Neural cell (in vitro differentiated cells): ENCODE data around the gene S100A13. TPM values are rescaled to one million over a fixed set of nuclear protein-coding genes. Genes with fewer than 3 reads are reported as not detected.

Source experiments
- H2AFZ ChIP-seq: fragments of 200-600, 300-800 bp; sonication (generic), shearing (Covaris generic); 2 replicates; pipeline ENCODE4 v1.6.0; 2014; ENCODE audit warnings: low read depth, mild to moderate bottlenecking, antibody characterized with exemption, low read length, moderate library complexity
- H3F3A ChIP-seq: fragments of 200-600 bp; shearing (Covaris generic); 2 replicates; pipeline ENCODE4 v1.6.1; 2016; ENCODE audit warnings: mild to moderate bottlenecking, moderate library complexity, mixed read lengths, antibody characterized with exemption, low read length; ENCODE audit not compliant: insufficient read depth, poor library complexity, severe bottlenecking
- H3K27ac ChIP-seq: fragments of 200-600, 300-800 bp; sonication (generic), shearing (Covaris generic); 2 replicates; pipeline ENCODE4 v1.5.1; 2014; ENCODE audit warnings: mild to moderate bottlenecking, low read length, moderate library complexity
- H3K27me3 ChIP-seq: fragments of 300-800, 200-600 bp; sonication (generic), shearing (Covaris generic); 2 replicates; pipeline ENCODE4 v1.6.0; 2014; ENCODE audit warnings: mild to moderate bottlenecking, low read depth, low read length, moderate library complexity; ENCODE audit not compliant: insufficient read depth
- H3K36me3 ChIP-seq: fragments of 300-800, 200-600 bp; sonication (generic), shearing (Covaris generic); 2 replicates; pipeline ENCODE4 v1.5.1; 2014; ENCODE audit warnings: mild to moderate bottlenecking, antibody characterized with exemption, low read length, moderate library complexity; ENCODE audit not compliant: insufficient read depth
- H3K4me2 ChIP-seq: fragments of 300-800, 200-600 bp; sonication (generic), shearing (Covaris generic); 2 replicates; pipeline ENCODE4 v1.6.0; 2014; ENCODE audit warnings: mild to moderate bottlenecking, low read length
- H3K4me3 ChIP-seq: fragments of 300-800, 200-600 bp; sonication (generic), shearing (Covaris generic); 2 replicates; pipeline ENCODE4 v1.5.1; 2014; ENCODE audit warnings: mild to moderate bottlenecking, low read length, moderate library complexity
- H3K79me2 ChIP-seq: fragments of 200-600 bp; shearing (Covaris generic); replicated peaks from 2 replicates; pipeline ENCODE4 v1.6.0; 2014; ENCODE audit warnings: mild to moderate bottlenecking, low read length, moderate library complexity; ENCODE audit not compliant: insufficient read depth
- H3K9ac ChIP-seq: fragments of 300-800, 200-600 bp; sonication (generic), shearing (Covaris generic); 2 replicates; pipeline ENCODE4 v1.6.1; 2016; ENCODE audit warnings: mild to moderate bottlenecking, low read length, mixed read lengths
- H3K9me2 ChIP-seq: fragments of 200-600 bp; shearing (Covaris generic); 2 replicates; pipeline ENCODE4 v1.6.1; 2016; ENCODE audit warnings: mild to moderate bottlenecking, low read length, mixed read lengths; ENCODE audit not compliant: insufficient read depth
- H3K9me3 ChIP-seq: fragments of 200-600, 300-800 bp; sonication (generic), shearing (Covaris generic); 2 replicates; pipeline ENCODE4 v1.6.1; 2016; ENCODE audit warnings: mild to moderate bottlenecking, mixed run types, low read length, moderate library complexity, mixed read lengths
- H4K20me1 ChIP-seq: fragments of 200-600 bp; shearing (Covaris generic); 2 replicates; pipeline ENCODE4 v1.6.1; 2016; ENCODE audit warnings: mild to moderate bottlenecking, mixed run types; ENCODE audit not compliant: insufficient read depth
- CTCF ChIP-seq: fragments of 450-650 bp; IDR thresholded peaks from 2 replicates; pipeline ENCODE4 v1.5.1; 2014; ENCODE audit warnings: antibody characterized with exemption, mild to moderate bottlenecking, moderate library complexity; ENCODE audit not compliant: poor library complexity, severe bottlenecking
- EP300 ChIP-seq: fragments of 450-650 bp; conservative IDR thresholded peaks from 2 replicates; pipeline ENCODE4 v1.6.1; 2014; ENCODE audit warnings: antibody characterized with exemption, mild to moderate bottlenecking, moderate library complexity; ENCODE audit not compliant: poor library complexity, severe bottlenecking
- EZH2 ChIP-seq: fragments of 200-600, 300-800 bp; shearing (Covaris generic), sonication (generic); IDR thresholded peaks from 2 replicates; pipeline ENCODE4 v1.6.1; 2014; ENCODE audit warnings: antibody characterized with exemption, low read length, borderline replicate concordance, mild to moderate bottlenecking; ENCODE audit not compliant: insufficient read depth, poor library complexity, severe bottlenecking
- MXI1 ChIP-seq: fragments of 450-650 bp; conservative IDR thresholded peaks from 2 replicates; pipeline ENCODE4 v1.6.1; 2014; ENCODE audit warnings: antibody characterized with exemption, mild to moderate bottlenecking; ENCODE audit not compliant: poor library complexity, severe bottlenecking
- POLR2AphosphoS5 ChIP-seq: IDR thresholded peaks from 2 replicates; pipeline ENCODE4 v1.6.1; 2012
- RAD21 ChIP-seq: fragments of 450-650 bp; conservative IDR thresholded peaks from 2 replicates; pipeline ENCODE4 v1.6.1; 2014; ENCODE audit warnings: antibody characterized with exemption, mild to moderate bottlenecking, moderate library complexity
- REST ChIP-seq: IDR thresholded peaks from 2 replicates; pipeline ENCODE4 v1.6.1; 2012; ENCODE audit warnings: borderline replicate concordance
- SMC3 ChIP-seq: fragments of 450-650 bp; conservative IDR thresholded peaks from 2 replicates; pipeline ENCODE4 v1.6.1; 2014; ENCODE audit warnings: antibody characterized with exemption, mild to moderate bottlenecking, moderate library complexity; ENCODE audit not compliant: poor library complexity
- TAF1 ChIP-seq: IDR thresholded peaks from 2 replicates; pipeline ENCODE4 v1.6.1; 2012; ENCODE audit warnings: low read depth
- polyA plus RNA-seq: library from polyadenylated mRNA; depleted of rRNA; stranded (reverse); fragments of >200 nt; gene quantifications from 2 replicates; pipeline ENCODE4 v1.2.3, GENCODE V29; 2014

The S100A13 gene
- polyA plus RNA-seq, 1 donor from 2014 or later = 2.1 TPM

- Histone ChIP-seq H3K4me2 (no peak overlapping the region), H4K20me1 (no peaks in the 10 kb centered on the region), H3F3A (no peaks in the 10 kb centered on the region), H3K36me3 (no peaks in the 10 kb centered on the region), H3K9me3 (no peaks in the 10 kb centered on the region), H3K9ac (no peak overlapping the region), H3K4me3 (no peak overlapping the region), H3K27ac (no peak overlapping the region), H3K79me2 (peaks cover 10% of the 10 kb centered on the region), H2AFZ (no peak overlapping the region), H3K9me2 (no peaks in the 10 kb centered on the region), H3K27me3 (no peaks in the 10 kb centered on the region)
- TF ChIP-seq POLR2AphosphoS5 (no peak), MXI1 (no peak), EP300 (no peak), SMC3 (no peak), TAF1 (no peak), EZH2 (no peak), RAD21 (no peak), REST (no peak), CTCF (no peak)
Observed at GRCh38 chr1:153629971-153630370, 2.7 kb upstream of the S100A13 start.

GRCh38 chr1:153629343-153629665, 2.0 kb upstream of the S100A13 start:
- no peak overlapping the region for H3K4me3 ChIP-seq
- H4K20me1 ChIP-seq = no peaks in the 10 kb centered on the region
- no peaks in the 10 kb centered on the region for H3K9me3 ChIP-seq
- no peak overlapping the region for H3K27ac ChIP-seq
- H3K27me3 ChIP-seq = no peaks in the 10 kb centered on the region
- H3K4me2 ChIP-seq = no peak overlapping the region
- H3K9me2 ChIP-seq = no peaks in the 10 kb centered on the region
- no peak overlapping the region for H2AFZ ChIP-seq
- no peaks in the 10 kb centered on the region for H3K36me3 ChIP-seq
- H3K9ac ChIP-seq = no peak overlapping the region
- TF ChIP-seq CTCF = no peak
- TF ChIP-seq TAF1 = no peak
- TF ChIP-seq EZH2 = no peak
- no peak for TF ChIP-seq RAD21
- no peak for TF ChIP-seq EP300
- no peak for TF ChIP-seq SMC3
- TF ChIP-seq POLR2AphosphoS5 = no peak
- TF ChIP-seq REST = no peak
- H3F3A ChIP-seq = no peaks in the 10 kb centered on the region
- H3K79me2 ChIP-seq = peaks cover 3% of the 10 kb centered on the region
